ENCODE results near the gene CREBL2.
"Not testable (repeated sequence)": the region's sequence is repeated elsewhere in the genome, so short reads cannot be mapped to it uniquely, and the experiment has no call there.

The CREBL2 gene

GRCh38 chr12:12642916-12643315 is 31.2 kb downstream of the CREBL2 start:
- TF ChIP-seq CTCF (IDR thresholded peaks at IDR 0.05), result no peak
- H3K4me3 ChIP-seq, result no peak overlapping the region
- H3K27ac ChIP-seq, result no peak overlapping the region
- DNase-seq (ENCODE audit: low spot score), result no peak

DNA sequence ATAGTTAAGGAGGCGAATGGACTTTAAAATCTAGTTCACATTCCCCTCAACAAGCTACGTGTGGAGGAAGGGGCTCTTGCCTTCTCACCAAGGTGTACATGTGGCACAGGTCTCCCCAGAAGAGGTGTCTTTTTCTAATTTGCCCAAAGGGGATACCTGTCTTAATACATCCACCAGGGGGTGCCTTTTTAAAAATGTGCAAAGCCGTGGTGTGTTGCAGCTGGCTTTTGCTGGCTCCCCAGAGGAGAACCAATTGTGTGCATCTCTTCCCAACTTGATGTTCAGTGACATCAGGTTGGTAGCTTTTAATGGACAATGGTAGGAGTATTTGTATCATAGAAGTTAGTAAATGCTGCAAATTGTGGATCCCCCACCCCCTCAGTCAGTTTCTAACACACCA is 33.8 kb downstream of the CREBL2 start:
- no peak for DNase-seq (ENCODE audit: low spot score)
- H3K27ac ChIP-seq, result no peak overlapping the region
- no peak for TF ChIP-seq CTCF (IDR thresholded peaks at IDR 0.05)

DNA sequence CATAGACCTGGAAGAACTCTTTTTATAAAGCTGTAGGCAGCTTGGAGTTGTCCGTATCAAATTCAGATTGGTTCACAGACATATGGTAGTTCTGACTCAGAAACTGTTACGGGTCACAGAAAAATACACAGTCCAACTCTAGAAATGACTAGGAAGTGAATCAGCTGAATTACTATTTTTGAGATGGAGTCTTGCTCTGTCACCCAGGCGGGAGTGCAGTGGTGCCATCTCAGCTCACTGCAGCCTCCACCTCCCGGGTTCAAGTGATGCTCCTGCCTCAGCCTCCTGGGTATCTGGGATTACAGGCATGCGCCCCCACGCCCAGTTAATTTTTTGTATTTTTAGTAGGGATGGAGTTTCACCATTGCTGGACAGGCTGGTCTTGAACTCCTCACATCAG is 34.3 kb downstream of the CREBL2 start:
- H3K27ac ChIP-seq; DNase-seq (ENCODE audit: low spot score); H3K4me3 ChIP-seq: not testable (repeated sequence)

More for the DNA sequence above, 33.8 kb downstream of the CREBL2 start:
- no peak overlapping the region for H3K4me3 ChIP-seq

GRCh38 chr12:12646483-12647072 is 34.9 kb downstream of the CREBL2 start:
- TF ChIP-seq CTCF (IDR thresholded peaks at IDR 0.05), result no peak
- H3K4me3 ChIP-seq, result no peak overlapping the region
- H3K27ac ChIP-seq, result no peak overlapping the region
- no peak for DNase-seq (ENCODE audit: low spot score)

DNA sequence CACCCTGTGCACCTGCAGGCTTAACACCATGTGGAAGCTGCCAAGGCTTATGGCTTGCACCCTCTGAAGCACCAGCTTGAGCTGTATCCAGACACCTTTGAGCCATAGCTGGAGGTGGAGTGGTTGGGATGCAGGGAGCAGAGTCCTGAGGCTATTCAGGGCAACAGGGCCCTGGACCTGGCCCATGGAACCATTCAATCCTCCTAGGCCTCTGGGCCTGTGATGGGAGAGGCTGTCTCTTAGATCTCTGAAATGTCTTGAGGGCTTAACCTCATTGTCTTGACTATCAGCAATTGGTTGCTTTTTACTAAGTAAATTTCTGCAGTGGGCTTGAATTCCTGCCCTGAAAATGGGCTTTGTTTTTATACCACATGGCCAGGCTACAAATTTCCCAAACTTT is 36.6 kb downstream of the CREBL2 start:
- DNase-seq (ENCODE audit: low spot score), result no peak
- no peak for TF ChIP-seq CTCF (IDR thresholded peaks at IDR 0.05)
- H3K4me3 ChIP-seq, result no peak overlapping the region
- no peak overlapping the region for H3K27ac ChIP-seq

DNA sequence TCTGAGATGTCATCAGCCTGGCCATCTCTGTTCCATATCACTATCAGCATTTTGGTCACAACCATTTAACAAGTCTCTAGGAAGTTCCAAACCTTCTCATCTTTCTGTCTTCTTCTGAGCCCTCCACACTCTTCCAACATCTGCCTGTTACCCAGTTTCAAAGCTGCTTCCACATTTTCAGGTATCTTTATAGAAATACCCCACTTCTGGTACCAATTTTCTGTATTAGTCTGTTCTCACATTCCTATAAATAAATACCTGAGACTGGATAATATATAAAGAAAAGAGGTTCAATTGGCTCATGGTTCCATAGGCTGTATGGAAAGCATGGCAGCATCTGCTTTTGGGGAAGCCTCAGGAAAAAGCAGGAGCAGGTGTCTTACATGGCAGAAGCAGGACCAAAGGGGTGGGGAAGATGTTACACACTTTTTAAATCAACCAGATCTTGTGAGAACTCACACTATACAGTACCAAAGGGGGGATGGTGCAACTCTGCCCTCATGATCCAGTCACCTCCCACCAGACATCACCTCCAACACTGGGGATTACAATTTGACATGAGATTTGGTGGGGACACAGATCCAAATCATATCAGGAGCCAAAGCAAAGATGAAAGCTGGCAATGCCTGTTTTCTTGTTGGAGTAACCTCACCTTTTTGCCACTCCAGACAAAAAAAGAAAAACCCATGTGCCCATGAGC is 37.4 kb downstream of the CREBL2 start:
- no peak overlapping the region for H3K27ac ChIP-seq
- no peak for DNase-seq (ENCODE audit: low spot score)
- no peak overlapping the region for H3K4me3 ChIP-seq
- TF ChIP-seq CTCF (IDR thresholded peaks at IDR 0.05), result no peak

DNA sequence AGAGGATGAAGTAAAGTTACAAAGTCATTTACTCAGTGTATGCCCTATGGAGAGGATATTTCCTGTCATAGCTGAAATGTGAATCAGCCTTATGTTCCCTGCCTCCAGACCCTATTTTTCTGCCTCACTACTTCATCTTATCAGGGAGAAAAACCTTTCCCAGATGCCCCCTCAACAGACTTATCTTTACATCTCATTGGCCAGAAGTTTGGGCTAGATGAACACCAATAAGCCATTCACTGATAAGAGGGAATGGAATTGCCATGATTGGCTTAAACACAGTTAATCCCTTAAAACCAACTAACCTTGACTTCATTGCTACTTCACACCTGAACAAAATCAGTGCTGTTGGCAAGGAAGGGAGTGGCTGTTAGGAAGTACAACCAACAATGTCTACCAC is 40.1 kb downstream of the CREBL2 start:
- H3K4me3 ChIP-seq, result no peak overlapping the region
- H3K27ac ChIP-seq, result no peak overlapping the region
- DNase-seq (ENCODE audit: low spot score), result no peak
- TF ChIP-seq CTCF (IDR thresholded peaks at IDR 0.05), result no peak

DNA sequence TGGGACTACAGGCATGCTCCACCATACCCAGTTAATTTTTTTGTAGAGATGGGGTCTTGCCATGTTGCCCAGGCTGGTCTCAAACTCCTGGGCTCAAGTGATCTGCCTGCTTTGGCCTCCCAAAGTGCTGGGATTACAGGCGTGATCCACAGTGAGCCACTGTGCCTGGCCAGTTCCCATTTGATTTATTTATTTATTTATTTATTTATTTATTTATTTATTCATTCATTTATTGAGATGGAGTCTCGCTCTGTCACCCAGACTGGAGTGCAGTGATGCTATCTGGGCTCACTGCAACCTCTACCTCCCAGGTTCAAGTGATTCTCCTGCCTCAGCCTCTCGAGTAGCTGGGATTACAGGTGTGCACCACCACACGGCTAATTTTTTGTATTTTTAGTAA is 41.0 kb downstream of the CREBL2 start:
- not testable (repeated sequence) for H3K4me3 ChIP-seq; DNase-seq (ENCODE audit: low spot score); H3K27ac ChIP-seq

Data from coronary artery (tissue), 2 donors.